Activated CD4-positive, CD25-positive, alpha-beta regulatory T cell treated with anti-CD3 and anti-CD28 coated beads, Interleukin-2, amount 50 U/mL, for 24 hours (primary cell): ENCODE results near the gene IFITM5.
"Not testable (repeated sequence)": the region's sequence is repeated elsewhere in the genome, so short reads cannot be mapped to it uniquely, and the experiment has no call there.

Experiments used
- ATAC-seq, 2 donors: fragments of 150-1000 bp; cut with Tn5 transposase; one replicate each; pipeline ENCODE4 v1.10.0; 2021; ENCODE audit warnings: mild to moderate bottlenecking in 1 of 2, moderate library complexity in 1 of 2

The IFITM5 gene

DNA sequence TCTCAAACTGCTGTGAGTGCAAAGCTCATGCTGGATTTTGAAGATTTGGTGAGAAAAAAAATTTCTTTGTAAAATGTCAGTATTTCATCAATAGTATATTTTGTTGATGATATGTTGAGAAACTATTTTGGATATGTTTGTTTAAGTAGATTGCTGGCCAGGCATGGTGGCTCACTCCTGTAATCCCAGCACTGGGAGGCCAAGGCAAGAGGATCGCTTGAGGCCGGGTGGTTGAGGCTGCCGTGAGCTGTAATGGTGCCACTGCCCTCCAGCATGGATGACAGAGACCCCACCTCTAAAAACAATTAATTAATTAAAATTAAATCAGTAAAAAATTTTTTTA, 28.2 kb upstream of the IFITM5 start:
- ATAC-seq: no peak

- ATAC-seq: peak; percentile 22 to 31
These were observed 27.7 kb upstream of the IFITM5 start for GRCh38 chr11:326842-327580.

DNA sequence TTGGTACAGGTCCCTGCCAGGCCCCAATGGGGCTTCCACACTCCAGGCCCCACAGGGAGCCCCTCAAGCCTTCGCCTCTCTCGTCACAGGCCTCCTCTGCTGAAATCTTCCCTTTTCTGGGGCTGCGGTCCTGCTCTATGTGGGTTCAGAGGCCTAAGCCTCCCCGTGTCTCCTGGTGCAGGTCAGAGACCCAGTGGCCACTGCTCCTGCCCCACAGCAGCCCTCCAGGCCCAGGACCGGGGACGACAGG, 27.2 kb upstream of the IFITM5 start:
- peak in 1 of 2 donors; percentile 11 for ATAC-seq

- no peak for ATAC-seq
These were observed 26.7 kb upstream of the IFITM5 start for GRCh38 chr11:325796-326591.

DNA sequence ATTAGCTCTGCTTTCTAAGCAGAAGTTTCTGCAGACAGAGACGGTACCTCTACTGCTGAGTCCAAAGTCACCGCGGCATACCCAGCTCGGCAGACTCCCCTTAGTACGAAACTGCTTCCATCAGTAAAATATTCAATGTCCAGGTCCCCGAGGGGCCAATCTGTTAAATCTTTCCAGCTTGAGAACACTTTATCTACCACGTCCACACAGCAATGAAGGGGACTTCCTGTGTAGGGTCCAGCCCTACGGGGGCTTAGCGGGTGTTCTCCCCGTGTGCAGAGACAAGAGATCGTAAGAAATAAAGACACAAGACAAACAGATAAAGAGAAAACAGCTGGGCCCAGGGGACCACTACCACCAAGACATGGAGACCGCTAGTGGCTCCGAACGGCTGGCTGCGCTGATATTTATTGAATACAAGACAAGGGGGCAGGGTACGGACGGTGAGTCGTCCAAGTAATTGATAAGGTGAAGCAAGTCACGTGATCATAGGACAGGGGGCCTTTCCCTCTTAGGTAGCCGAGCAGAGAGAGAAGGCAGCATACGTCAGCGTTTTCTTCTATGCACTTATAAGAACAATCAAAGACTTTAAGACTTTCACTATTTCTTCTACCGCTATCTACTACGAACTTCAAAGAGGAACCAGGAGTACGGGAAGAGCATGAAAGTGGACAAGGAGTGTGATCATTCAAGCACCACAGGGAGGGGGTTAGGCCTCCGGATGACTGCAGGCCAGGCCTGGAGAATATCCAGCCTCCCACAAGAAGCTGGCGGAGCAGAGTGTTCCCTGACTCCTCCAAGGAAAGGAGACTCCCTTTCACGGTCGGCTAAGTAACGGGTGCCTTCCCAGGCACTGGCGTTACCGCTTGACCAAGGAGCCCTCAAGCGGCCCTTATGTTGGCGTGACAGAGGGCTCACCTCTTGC, 25.5 kb upstream of the IFITM5 start:
- ATAC-seq: not testable (repeated sequence)

DNA sequence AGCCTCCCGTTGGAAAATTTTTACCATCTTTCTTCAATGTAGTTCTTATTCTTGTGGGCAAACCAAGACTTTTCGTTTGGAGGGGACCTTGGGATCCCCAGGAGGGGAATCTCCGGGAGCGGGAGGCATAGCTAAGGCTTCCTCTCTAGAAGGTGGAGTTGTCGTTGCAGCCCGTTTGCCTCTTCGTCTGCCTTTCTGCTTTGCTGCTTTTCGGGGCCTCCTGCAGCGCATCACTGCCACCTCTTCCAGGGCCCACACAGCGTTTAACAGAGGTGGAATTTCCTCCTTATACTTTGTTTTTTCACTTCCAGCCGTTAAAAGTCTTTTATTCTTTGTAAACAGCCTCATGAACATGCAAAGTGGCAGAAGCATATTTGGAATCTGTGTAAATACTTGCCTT, 24.8 kb upstream of the IFITM5 start:
- ATAC-seq: no peak

GRCh38 chr11:319888-320273, 20.6 kb upstream of the IFITM5 start:
- not testable (repeated sequence) for ATAC-seq

GRCh38 chr11:319121-319887, 20.0 kb upstream of the IFITM5 start:
- ATAC-seq: not testable (repeated sequence)

- peak; percentile 29 to 33 for ATAC-seq
These were observed 19.2 kb upstream of the IFITM5 start for GRCh38 chr11:318405-319120.

DNA sequence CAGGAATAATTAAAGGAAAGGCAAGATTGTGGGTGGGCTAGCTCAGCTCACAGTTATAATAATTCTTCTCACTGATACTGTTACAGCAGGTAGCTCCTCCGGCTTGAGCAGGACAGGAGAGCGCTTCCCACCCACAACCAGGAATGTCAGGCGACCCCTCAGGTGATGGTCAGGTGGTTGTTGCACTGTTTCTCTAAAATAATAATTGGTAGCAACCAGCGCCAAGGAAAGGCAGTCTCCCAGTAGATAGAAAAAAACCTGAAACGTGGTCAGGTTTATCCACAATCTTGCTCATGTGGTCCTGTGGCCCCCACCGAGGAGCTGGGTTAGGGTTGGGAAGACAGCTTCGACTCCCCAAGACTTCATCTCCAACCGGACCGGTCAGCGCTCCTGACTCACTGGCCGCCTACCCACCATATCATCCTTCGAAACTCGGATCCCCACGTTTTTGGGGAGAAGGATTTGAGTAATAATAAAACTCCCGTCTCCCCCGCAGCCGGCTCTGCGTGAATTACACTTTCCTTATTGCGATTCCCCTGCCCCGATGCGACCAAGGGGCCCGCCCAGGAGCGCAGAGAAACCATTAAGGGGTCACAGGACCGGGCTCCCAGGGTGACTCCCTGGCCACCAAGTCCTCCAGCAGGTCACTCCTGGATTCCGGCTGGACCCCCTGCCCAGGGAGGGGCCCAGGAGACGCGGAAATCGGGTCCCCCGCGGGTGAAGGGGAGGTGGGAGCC, 18.5 kb upstream of the IFITM5 start:
- ATAC-seq: peak in 1 of 2 donors; percentile 15

DNA sequence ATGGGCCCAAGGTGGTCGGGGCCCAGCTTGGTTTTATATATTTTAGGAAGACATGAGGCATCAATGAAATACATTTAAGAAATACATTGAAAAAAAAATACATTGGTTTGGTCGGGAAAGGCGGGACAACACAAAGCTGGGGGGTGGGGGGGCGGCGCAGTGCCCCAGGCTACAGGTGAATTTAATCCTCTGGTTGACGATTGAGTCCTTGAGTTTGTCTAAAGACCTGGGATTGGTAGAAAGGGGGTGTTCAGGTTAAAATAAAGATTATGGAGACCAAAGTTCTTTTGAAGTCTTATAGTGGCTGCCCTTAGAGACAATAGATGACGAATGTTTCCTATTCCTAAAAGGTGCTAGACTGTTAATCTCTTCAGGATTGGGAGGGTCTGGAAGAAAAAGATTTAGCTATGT, 17.6 kb upstream of the IFITM5 start:
- ATAC-seq: no peak

DNA sequence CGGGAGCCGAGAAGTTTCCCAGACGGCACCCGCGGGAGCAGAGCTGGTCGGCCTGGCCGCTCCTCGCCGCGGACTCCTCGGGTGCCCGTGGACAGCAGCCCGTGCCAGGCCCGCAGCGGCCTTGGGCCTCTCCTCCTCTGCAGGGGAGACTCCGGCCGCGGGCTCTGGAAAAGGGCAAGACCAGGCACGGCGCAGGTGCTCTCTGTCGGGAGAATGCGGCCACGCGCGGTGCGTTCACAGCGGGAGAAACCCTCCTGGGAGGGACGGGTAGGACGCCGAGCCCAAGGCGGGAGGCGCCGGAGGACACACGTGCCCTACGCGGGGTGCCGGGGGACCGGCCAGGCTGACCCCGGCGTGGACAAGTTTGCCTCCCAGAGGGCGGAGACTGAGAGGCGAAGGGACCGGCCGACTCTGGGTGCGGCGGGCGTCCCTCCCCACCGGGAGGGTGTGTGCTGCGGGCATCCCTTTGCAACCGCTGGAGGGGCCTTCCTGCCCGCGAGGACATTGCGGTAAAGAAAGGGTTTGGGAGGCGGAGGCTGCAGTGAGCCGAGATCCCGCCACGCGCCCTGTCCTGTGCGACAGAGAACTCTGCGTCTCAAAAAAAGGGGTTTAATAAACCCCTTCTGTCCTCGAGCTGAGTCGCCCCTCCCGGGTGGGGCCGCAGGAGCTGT, 16.8 kb upstream of the IFITM5 start:
- no peak for ATAC-seq

DNA sequence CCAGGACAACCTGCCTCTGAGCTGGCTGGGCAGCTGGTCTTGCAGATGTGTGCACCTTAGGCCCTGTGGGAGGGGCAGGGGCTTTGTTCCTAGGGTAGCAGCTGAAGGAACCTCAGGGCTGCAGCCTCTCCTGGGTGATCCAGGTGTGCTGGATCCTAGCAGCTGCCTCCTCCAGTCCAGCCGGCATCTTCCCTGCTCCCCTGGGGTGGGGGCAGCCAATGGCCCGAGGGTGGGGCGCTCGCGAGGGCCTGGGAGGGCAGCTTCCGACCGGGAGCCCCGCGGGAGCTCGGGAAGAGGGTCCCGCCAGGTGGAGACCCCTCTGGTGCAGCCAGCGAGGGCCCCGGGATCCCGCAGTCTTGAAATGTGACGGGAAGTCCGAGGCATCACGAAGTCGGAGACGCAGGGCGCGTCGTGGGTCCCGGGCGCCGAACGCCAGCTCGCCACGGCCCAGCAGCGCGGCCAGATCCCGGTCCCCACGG, 16.2 kb upstream of the IFITM5 start:
- ATAC-seq: no peak

- peak in 1 of 2 donors; percentile 7 for ATAC-seq
These were observed 15.7 kb upstream of the IFITM5 start for GRCh38 chr11:315051-315481.

DNA sequence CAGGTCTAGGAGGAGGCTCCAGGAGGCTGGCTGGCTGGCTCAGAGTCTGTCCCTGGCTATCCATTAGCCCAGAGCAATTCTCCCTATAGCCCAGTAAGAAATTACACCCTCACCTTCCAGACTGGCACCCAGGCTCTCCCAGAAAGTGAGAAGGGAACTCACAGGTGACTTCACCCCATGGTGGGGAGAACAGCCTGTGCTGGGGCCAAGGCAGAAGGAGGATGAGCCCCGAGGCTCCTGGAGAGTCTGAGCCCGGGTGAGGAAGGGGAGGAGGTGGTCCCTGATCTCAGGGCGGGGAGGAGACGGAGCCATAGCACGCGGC, 15.2 kb upstream of the IFITM5 start:
- peak in 1 of 2 donors; percentile 2 for ATAC-seq

GRCh38 chr11:313787-314553, 14.6 kb upstream of the IFITM5 start, which contains the start of gene IFITM1:
IFITM1 (plus strand) TSS chr11:314040; CDS start chr11:314171, 131 bp downstream.
- peak; percentile 43 to 52 for ATAC-seq

GRCh38 chr11:313304-313786, 14.0 kb upstream of the IFITM5 start:
- ATAC-seq: no peak

- no peak for ATAC-seq
These were observed 12.9 kb upstream of the IFITM5 start for GRCh38 chr11:312092-312816.
